ENCODE data around the gene SEMA7A.

DNA sequence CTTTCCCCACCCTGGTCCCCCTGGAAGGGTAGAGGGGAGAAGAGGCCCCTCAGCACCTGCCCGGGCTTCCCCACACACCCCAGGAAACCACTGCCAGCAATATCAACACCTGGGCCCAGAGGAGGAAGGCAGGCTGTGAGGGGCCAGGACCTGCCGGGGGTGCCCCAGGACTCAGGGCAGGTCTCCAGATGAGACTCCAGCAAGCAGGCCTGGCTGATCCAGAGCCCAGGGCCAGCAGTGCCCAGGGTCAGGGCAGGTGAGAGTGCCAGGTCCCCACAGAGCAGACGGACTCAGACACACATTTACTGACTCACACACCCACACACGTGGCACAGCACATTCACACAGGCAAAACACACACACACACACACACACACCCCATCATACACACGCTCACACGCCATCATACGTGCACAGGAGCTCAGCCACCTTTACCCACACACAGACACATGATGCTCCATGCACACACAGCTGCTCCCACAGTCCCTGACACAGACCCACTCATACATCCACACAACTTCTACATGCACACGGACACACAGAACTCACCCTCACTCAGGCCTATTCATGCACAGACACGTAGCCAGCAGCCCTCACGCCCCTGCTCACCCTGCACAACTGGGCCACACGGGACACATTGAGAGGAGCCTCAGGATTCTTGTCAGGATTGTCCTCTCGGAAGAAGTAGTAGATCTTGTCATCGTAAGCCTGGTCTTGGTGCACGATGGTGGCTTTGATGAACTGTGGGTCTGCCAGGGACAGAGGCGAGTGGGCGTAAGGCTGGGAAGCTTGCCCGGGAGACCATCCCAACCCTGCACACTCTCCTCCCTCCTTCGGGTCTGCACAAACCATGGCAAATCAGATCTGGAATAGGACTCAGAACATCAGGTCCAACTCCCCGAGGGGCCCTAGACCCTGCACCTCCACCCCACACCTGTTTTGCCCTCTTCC lies 17.5 kb downstream of the SEMA7A start:
- TF ChIP-seq, protein P1, sequence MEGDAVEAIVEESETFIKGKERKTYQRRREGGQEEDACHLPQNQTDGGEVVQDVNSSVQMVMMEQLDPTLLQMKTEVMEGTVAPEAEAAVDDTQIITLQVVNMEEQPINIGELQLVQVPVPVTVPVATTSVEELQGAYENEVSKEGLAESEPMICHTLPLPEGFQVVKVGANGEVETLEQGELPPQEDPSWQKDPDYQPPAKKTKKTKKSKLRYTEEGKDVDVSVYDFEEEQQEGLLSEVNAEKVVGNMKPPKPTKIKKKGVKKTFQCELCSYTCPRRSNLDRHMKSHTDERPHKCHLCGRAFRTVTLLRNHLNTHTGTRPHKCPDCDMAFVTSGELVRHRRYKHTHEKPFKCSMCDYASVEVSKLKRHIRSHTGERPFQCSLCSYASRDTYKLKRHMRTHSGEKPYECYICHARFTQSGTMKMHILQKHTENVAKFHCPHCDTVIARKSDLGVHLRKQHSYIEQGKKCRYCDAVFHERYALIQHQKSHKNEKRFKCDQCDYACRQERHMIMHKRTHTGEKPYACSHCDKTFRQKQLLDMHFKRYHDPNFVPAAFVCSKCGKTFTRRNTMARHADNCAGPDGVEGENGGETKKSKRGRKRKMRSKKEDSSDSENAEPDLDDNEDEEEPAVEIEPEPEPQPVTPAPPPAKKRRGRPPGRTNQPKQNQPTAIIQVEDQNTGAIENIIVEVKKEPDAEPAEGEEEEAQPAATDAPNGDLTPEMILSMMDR (IDR thresholded peaks at IDR 0.05; ENCODE audit: insufficient read depth, low read length, poor library complexity, severe bottlenecking): no peak
- TF ChIP-seq EZH2phosphoT487 (conservative IDR thresholded peaks at IDR 0.05; ENCODE audit: low read length): no peak
